ENCODE measurements around the gene PSMB11. TPM values are rescaled to one million over a fixed set of nuclear protein-coding genes. Genes with fewer than 3 reads are reported as not detected.
A peak's percentile ranks its signal among the peaks of the same experiment; 100 is the strongest.

PSMB11 gene
- total and polyA plus RNA-seq, 9 donors = not detected

- Histone ChIP-seq H3K27ac (ENCODE audit: low read length) (no peak overlapping the region), H3K4me3 (ENCODE audit: low read length) (no peak overlapping the region), H3K4me1 (ENCODE audit: control insufficient read depth, insufficient read depth, low read length) (peaks cover 26% of the 10 kb centered on the region), H3K27me3 (ENCODE audit: control insufficient read depth, insufficient read depth, low read length) (no peaks in the 10 kb centered on the region), H3K9me3 (replicated peaks; ENCODE audit: control insufficient read depth, low read depth, low read length) (no peaks in the 10 kb centered on the region), H3K36me3 (ENCODE audit: control insufficient read depth, insufficient read depth, low read length) (peaks cover 52% of the 10 kb centered on the region)
- WGBS (ENCODE audit: insufficient coverage) = 80% methylated on average over 30 of the region's 32 CpGs
- peak; percentile 30 for DNase-seq
Observed at GRCh38 chr14:23058654-23059504, 16.9 kb downstream of the PSMB11 start.

GRCh38 chr14:23060536-23061260 is 18.7 kb downstream of the PSMB11 start:
- 80% methylated on average over 4 of the region's 17 CpGs for WGBS (ENCODE audit: insufficient coverage)
- Histone ChIP-seq H3K27ac (ENCODE audit: low read length) (no peak overlapping the region), H3K4me1 (ENCODE audit: control insufficient read depth, insufficient read depth, low read length) (peaks cover 23% of the 10 kb centered on the region), H3K4me3 (ENCODE audit: low read length) (no peak overlapping the region), H3K36me3 (ENCODE audit: control insufficient read depth, insufficient read depth, low read length) (peaks cover 64% of the 10 kb centered on the region), H3K9me3 (replicated peaks; ENCODE audit: control insufficient read depth, low read depth, low read length) (no peaks in the 10 kb centered on the region), H3K27me3 (ENCODE audit: control insufficient read depth, insufficient read depth, low read length) (no peaks in the 10 kb centered on the region)
- DNase-seq = no peak

- Histone ChIP-seq H3K27me3 (ENCODE audit: control insufficient read depth, insufficient read depth, low read length) (no peaks in the 10 kb centered on the region), H3K27ac (ENCODE audit: low read length) (no peak overlapping the region), H3K36me3 (ENCODE audit: control insufficient read depth, insufficient read depth, low read length) (peaks cover 75% of the 10 kb centered on the region), H3K4me3 (ENCODE audit: low read length) (no peak overlapping the region), H3K4me1 (ENCODE audit: control insufficient read depth, insufficient read depth, low read length) (peaks cover 10% of the 10 kb centered on the region), H3K9me3 (replicated peaks; ENCODE audit: control insufficient read depth, low read depth, low read length) (no peaks in the 10 kb centered on the region)
- no CpG with 5 or more reads among the region's 4 CpGs for WGBS (ENCODE audit: insufficient coverage)
- DNase-seq = peak; percentile 56
Observed at GRCh38 chr14:23062002-23062401, 20.0 kb downstream of the PSMB11 start.

- WGBS (ENCODE audit: insufficient coverage) = 93% methylated on average over 5 of the region's 5 CpGs
Observed at GRCh38 chr14:23063601-23064000, 21.6 kb downstream of the PSMB11 start.

GRCh38 chr14:23066368-23066767 is 24.4 kb downstream of the PSMB11 start:
- Histone ChIP-seq H3K27ac (ENCODE audit: low read length) (no peak overlapping the region), H3K36me3 (ENCODE audit: control insufficient read depth, insufficient read depth, low read length) (peaks cover 72% of the 10 kb centered on the region), H3K9me3 (replicated peaks; ENCODE audit: control insufficient read depth, low read depth, low read length) (no peaks in the 10 kb centered on the region), H3K4me3 (ENCODE audit: low read length) (no peak overlapping the region), H3K4me1 (ENCODE audit: control insufficient read depth, insufficient read depth, low read length) (peaks cover 21% of the 10 kb centered on the region), H3K27me3 (ENCODE audit: control insufficient read depth, insufficient read depth, low read length) (no peaks in the 10 kb centered on the region)
- 92% methylated on average over 2 of the region's 3 CpGs for WGBS (ENCODE audit: insufficient coverage)
- no peak for DNase-seq

More at GRCh38 chr14:23063601-23064000, 21.6 kb downstream of the PSMB11 start:
- Histone ChIP-seq H3K27me3 (ENCODE audit: control insufficient read depth, insufficient read depth, low read length) (no peaks in the 10 kb centered on the region), H3K4me1 (ENCODE audit: control insufficient read depth, insufficient read depth, low read length) (peaks cover 6% of the 10 kb centered on the region), H3K9me3 (replicated peaks; ENCODE audit: control insufficient read depth, low read depth, low read length) (no peaks in the 10 kb centered on the region), H3K27ac (ENCODE audit: low read length) (no peak overlapping the region), H3K36me3 (ENCODE audit: control insufficient read depth, insufficient read depth, low read length) (peaks cover 85% of the 10 kb centered on the region), H3K4me3 (ENCODE audit: low read length) (no peak overlapping the region)
- DNase-seq = no peak

- Histone ChIP-seq H3K36me3 (ENCODE audit: control insufficient read depth, insufficient read depth, low read length) (peaks cover 69% of the 10 kb centered on the region), H3K4me3 (ENCODE audit: low read length) (no peak overlapping the region), H3K27me3 (ENCODE audit: control insufficient read depth, insufficient read depth, low read length) (no peaks in the 10 kb centered on the region), H3K27ac (ENCODE audit: low read length) (no peak overlapping the region), H3K9me3 (replicated peaks; ENCODE audit: control insufficient read depth, low read depth, low read length) (no peaks in the 10 kb centered on the region), H3K4me1 (ENCODE audit: control insufficient read depth, insufficient read depth, low read length) (peaks cover 26% of the 10 kb centered on the region)
- no peak for DNase-seq
- 86% methylated on average over 9 of the region's 23 CpGs for WGBS (ENCODE audit: insufficient coverage)
Observed at GRCh38 chr14:23066855-23067744, 25.1 kb downstream of the PSMB11 start.

- peaks cover 26% of the 10 kb centered on the region for H3K4me1 ChIP-seq (ENCODE audit: control insufficient read depth, insufficient read depth, low read length)
- H3K4me3 ChIP-seq (ENCODE audit: low read length) = no peak overlapping the region
- WGBS (ENCODE audit: insufficient coverage) = 83% methylated on average over 6 of the region's 14 CpGs
- no peak overlapping the region for H3K27ac ChIP-seq (ENCODE audit: low read length)
- no peak for DNase-seq
- peaks cover 68% of the 10 kb centered on the region for H3K36me3 ChIP-seq (ENCODE audit: control insufficient read depth, insufficient read depth, low read length)
- no peaks in the 10 kb centered on the region for H3K27me3 ChIP-seq (ENCODE audit: control insufficient read depth, insufficient read depth, low read length)
- no peaks in the 10 kb centered on the region for H3K9me3 ChIP-seq (replicated peaks; ENCODE audit: control insufficient read depth, low read depth, low read length)
Observed at GRCh38 chr14:23067847-23068788, 26.1 kb downstream of the PSMB11 start.

- peak; percentile 94 for DNase-seq
- Histone ChIP-seq H3K9me3 (replicated peaks; ENCODE audit: control insufficient read depth, low read depth, low read length) (no peaks in the 10 kb centered on the region), H3K4me3 (ENCODE audit: low read length) (no peak overlapping the region), H3K27ac (ENCODE audit: low read length) (peak overlapping the region; percentile 6), H3K4me1 (ENCODE audit: control insufficient read depth, insufficient read depth, low read length) (peaks cover 26% of the 10 kb centered on the region), H3K36me3 (ENCODE audit: control insufficient read depth, insufficient read depth, low read length) (peaks cover 62% of the 10 kb centered on the region), H3K27me3 (ENCODE audit: control insufficient read depth, insufficient read depth, low read length) (no peaks in the 10 kb centered on the region)
- WGBS (ENCODE audit: insufficient coverage) = 22% methylated on average over 6 of the region's 8 CpGs
Observed at GRCh38 chr14:23068789-23069412, 26.9 kb downstream of the PSMB11 start.

GRCh38 chr14:23069413-23069806 is 27.4 kb downstream of the PSMB11 start:
- H3K9me3 ChIP-seq (replicated peaks; ENCODE audit: control insufficient read depth, low read depth, low read length) = no peaks in the 10 kb centered on the region
- no peak overlapping the region for H3K4me3 ChIP-seq (ENCODE audit: low read length)
- DNase-seq = no peak
- no peaks in the 10 kb centered on the region for H3K27me3 ChIP-seq (ENCODE audit: control insufficient read depth, insufficient read depth, low read length)
- WGBS (ENCODE audit: insufficient coverage) = 90% methylated on average over 2 of the region's 4 CpGs
- H3K4me1 ChIP-seq (ENCODE audit: control insufficient read depth, insufficient read depth, low read length) = peaks cover 26% of the 10 kb centered on the region
- H3K36me3 ChIP-seq (ENCODE audit: control insufficient read depth, insufficient read depth, low read length) = peaks cover 60% of the 10 kb centered on the region
- peak overlapping the region; percentile 6 for H3K27ac ChIP-seq (ENCODE audit: low read length)

Measured in muscle of leg (tissue), 11 donors.